ENCODE data around the gene RPL10. TPM values are rescaled to one million over a fixed set of nuclear protein-coding genes. Genes with fewer than 3 reads are reported as not detected.
A peak's percentile ranks its signal among the peaks of the same experiment; 100 is the strongest.

RPL10 gene
- total and polyA plus RNA-seq, 9 of the 15 experiments (the other 6 are each of a cell fraction or from before 2014, with no cell fraction given): 3,774 to 7,600 (median 5,014) TPM

- TF ChIP-seq IRF1 (CRISPR knock-in tag; IDR thresholded peaks at IDR 0.05; ENCODE audit: borderline replicate concordance): no peak
- no peak for TF ChIP-seq ZNF217 (CRISPR knock-in tag; IDR thresholded peaks at IDR 0.05)
- peak; percentile 29; the same call in 1 of the 2 replicates for TF ChIP-seq SMARCE1 (IDR thresholded peaks at IDR 0.05)
- no peak for TF ChIP-seq TRIM28 (IDR thresholded peaks at IDR 0.05)
- peak; percentile 62 for TF ChIP-seq POLR2B (IDR thresholded peaks at IDR 0.05; ENCODE audit: low read depth, partially characterized antibody)
- TF ChIP-seq E2F8 (IDR thresholded peaks at IDR 0.05; ENCODE audit: low read depth, partially characterized antibody): no peak
- no peak for TF ChIP-seq EHMT2 (IDR thresholded peaks at IDR 0.05)
- TF ChIP-seq CBX8 (IDR thresholded peaks at IDR 0.05; ENCODE audit: borderline replicate concordance, extremely low read depth, low read depth, low read length, poor library complexity, severe bottlenecking): no peak
- TF ChIP-seq SMARCA4 (IDR thresholded peaks at IDR 0.05): peak; percentile 45; the same call in 1 of the 2 replicates
- peak; percentile 42; the same call in 1 of the 2 replicates for TF ChIP-seq JUN (IDR thresholded peaks at IDR 0.05; ENCODE audit: borderline replicate concordance, low read depth, low read length)
- no peak for TF ChIP-seq JUN (CRISPR knock-in tag; IDR thresholded peaks at IDR 0.05; ENCODE audit: borderline replicate concordance)
- TF ChIP-seq MED1 (CRISPR knock-in tag; IDR thresholded peaks at IDR 0.05; ENCODE audit: borderline replicate concordance): no peak
- no peak for TF ChIP-seq KLF10 (CRISPR knock-in tag; IDR thresholded peaks at IDR 0.05)
- TF ChIP-seq MEF2A (IDR thresholded peaks at IDR 0.05; ENCODE audit: control insufficient read depth, low read depth, low read length): no peak
- TF ChIP-seq RBM15 (IDR thresholded peaks at IDR 0.05; ENCODE audit: insufficient read depth, low read length): no peak
- no peak for TF ChIP-seq ZNF347 (CRISPR knock-in tag; IDR thresholded peaks at IDR 0.05; ENCODE audit: low read depth)
- no peak for TF ChIP-seq NFYB (IDR thresholded peaks at IDR 0.05; ENCODE audit: extremely low read depth, insufficient read length)
- peak in 1 of 2 experiments; percentile 29 for TF ChIP-seq AFF1 (IDR thresholded peaks at IDR 0.05; ENCODE audit: low read depth in 1 of 2, partially characterized antibody in 2 of 2)
- peak; percentile 94 for TF ChIP-seq ETV5 (CRISPR knock-in tag; IDR thresholded peaks at IDR 0.05; ENCODE audit: low read depth)
- TF ChIP-seq ZNF77 (CRISPR knock-in tag; IDR thresholded peaks at IDR 0.05): no peak
- TF ChIP-seq ADNP (tag; IDR thresholded peaks at IDR 0.05): no peak
These were observed 28.5 kb upstream of the RPL10 start (continued) for GRCh38 chrX:154369449-154370299.

Measured in K562 (cell line).